GM19025 (cell line): ENCODE measurements around the gene SHISA9.

Experiments used
- ATAC-seq: cut with Tn5 transposase; IDR thresholded peaks from one replicate; pipeline ENCODE4 v1.9.1; 2021; ENCODE audit warnings: mild to moderate bottlenecking, low read depth, moderate library complexity; ENCODE audit not compliant: unreplicated experiment

SHISA9 gene

GRCh38 chr16:12942861-12943260 is 41.5 kb downstream of the SHISA9 start:
- ATAC-seq, result no peak

DNA sequence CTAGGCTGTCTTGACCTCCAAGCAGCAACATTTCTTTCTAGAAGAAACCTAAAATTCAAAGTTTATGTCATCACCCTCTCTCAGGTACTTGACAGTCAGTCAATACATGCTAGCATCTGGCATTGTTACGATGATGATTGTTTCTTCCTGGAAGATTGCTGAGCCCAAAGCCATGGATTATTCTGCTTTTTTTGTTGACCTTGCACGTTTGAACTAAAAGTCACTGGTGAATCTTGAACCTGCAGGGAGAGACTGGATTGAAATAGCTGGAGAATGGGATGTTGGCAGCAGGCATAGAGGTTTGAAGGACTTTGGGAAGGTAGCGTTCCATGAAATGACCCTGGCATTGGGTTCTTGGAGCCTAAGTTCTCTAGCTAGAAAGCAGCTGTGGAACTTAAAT is 42.9 kb downstream of the SHISA9 start:
- no peak for ATAC-seq

DNA sequence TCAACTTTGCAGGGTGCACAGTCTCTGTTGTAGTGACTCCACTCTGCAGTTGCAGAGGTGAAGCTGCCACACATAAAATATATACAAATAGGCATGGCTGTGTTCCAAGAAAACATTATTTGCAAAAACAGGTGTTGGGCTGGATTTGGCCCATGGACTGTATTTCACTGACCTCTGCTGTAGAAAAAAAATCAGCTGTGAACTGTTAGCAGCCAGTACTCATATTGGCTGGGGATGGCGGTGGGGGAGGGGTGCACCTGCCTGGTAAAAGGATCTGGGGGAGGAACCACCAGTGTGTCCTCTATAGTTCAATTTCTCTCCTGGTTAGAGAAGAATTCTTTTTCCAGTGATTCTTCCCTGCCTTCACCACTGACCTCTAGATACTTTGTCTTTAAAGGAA is 50.0 kb downstream of the SHISA9 start:
- no peak for ATAC-seq

DNA sequence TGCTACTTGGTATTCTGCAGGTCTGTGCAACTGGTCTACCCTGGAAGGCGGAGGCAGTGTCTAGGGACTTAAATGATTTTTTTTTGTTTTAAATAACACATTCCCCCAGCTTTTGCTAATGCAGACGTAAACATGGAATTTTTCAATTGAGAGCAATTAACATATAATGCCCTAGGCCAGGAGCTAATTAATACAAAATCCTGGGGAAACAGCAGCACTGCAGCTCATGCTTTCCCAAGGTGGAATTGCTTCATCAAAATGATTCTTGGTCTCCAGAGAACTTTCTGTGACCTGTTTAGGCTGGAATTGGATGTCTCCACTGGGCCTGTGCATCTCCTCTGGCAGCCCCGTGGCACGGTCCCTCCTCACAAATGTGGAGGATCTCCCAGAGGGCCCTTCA is 50.6 kb downstream of the SHISA9 start:
- no peak for ATAC-seq

DNA sequence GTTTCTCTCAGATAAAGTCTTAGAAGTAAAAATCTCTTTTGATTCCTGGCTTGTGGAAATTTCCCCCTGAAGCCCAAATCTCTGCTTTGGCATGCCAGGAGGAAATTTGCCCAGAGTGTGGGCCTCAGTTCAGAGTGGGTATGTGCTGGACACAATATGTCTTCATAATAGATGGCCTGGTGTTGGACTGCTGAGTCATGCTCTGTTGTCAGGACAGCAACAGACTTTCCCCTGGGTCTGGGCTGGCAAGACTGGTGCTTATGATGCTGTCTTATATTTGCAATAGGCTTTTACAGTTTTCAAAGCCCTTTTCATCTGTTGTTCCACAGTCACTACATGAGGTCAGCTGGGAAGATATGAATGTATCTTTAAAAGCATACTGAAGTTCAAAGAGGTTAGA is 57.0 kb downstream of the SHISA9 start:
- no peak for ATAC-seq

DNA sequence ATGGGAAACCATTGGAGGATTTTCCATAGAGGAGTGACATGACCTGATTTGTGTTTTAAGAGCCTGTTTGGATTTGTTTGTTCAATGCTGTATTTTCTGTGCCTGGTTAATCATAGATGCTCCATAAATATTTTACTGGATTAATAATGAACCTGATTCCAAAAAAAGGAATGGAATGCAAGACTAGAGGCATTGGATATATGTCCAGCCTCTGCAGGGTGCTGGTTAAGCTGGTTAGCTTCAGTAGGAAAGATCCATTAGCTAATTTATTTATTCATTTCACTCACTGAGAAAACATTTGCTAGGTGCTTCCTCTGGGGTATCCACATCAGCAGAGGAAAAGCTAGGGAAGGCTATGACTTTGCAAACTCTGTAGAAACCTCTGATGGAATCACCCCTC is 57.7 kb downstream of the SHISA9 start:
- no peak for ATAC-seq

GRCh38 chr16:12961626-12962025 is 60.2 kb downstream of the SHISA9 start:
- ATAC-seq, result no peak

GRCh38 chr16:12964461-12964860 is 63.1 kb downstream of the SHISA9 start:
- no peak for ATAC-seq

DNA sequence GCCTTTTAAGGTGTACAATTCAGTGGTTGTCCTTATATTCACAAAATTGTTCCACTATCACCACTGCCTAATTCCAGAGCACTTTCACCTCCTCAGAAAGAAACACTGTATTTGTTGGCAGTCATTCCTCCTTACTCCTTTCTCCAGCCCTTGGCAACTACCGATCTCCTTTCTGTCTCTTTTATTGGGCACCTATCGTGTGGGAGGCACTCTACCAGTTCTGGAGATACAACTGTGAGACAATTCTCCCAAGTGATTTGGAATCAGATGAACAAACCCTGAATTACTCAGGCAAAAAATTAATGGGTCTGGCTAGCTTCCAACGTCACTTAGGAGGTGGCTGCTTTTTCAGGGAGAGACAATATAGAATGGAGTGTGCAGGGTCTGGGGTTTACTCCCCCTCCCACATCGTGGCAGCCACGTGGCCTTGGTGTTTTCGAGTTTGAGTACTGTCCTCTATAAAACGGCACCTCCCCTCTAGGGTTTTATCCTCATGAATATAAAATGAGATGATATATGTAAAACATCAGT is 63.9 kb downstream of the SHISA9 start:
- ATAC-seq, result no peak

- no peak for ATAC-seq
Observed at GRCh38 chr16:12971241-12971640, 69.8 kb downstream of the SHISA9 start.

DNA sequence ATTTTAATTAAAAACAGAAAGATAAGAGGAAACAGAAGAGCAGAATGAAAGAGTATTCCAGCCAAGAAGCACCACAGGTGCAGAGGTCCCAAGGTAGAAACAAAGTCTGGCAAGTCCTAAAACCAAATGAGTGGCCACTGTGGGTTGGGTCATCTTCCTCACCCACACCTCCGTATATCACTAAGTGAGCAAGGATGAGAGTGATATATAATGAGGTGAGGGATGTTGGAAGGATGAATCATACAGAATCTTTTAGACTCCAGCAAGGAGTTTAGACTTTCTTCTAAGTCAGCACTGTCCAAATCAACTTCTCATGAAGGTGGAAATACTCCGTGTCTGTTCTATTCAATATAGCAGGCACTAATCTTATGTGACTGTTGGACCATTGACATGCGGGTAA is 70.8 kb downstream of the SHISA9 start:
- no peak for ATAC-seq

DNA sequence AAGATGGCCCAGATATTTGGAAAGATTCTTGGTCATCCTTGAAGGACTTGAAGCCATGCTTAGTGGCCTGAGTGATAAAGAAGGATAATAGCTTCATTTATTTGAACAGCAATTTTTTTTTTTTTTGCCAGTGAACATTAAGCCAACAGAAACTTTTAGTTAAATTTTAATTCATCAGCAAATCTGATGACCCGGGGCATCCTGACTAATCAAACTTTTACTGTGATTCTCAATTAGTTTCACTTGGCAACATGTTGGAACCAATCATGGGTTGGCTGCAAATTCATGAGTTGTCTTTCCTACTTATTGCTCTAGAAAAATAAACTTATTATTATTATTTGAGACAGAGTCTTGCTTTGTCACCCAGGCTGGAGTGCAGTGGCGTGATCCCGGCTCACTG is 74.4 kb downstream of the SHISA9 start:
- ATAC-seq, result no peak

DNA sequence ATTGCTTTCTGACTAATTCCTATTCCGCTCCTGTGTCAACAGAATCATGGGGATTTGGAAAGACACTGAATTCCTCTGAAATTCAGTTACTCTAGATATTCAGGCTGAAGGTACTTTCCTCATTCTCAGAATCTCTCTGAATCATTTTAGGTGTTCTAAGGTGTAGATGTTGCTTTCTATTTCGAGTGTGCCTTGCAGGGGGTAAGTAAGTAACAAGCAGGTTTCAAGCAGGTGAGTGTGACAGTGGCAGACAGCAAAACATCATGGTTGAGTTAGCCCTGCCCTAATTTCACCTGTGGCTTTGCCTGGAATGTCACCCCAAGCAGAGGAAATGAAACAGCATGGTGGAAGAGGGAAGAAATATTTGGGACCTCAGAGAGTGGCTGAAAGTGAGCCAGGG is 75.1 kb downstream of the SHISA9 start:
- ATAC-seq, result no peak

- no peak for ATAC-seq
Observed at GRCh38 chr16:12976936-12977335, 75.5 kb downstream of the SHISA9 start.

- no peak for ATAC-seq
Observed at GRCh38 chr16:12985516-12985915, 84.1 kb downstream of the SHISA9 start.

DNA sequence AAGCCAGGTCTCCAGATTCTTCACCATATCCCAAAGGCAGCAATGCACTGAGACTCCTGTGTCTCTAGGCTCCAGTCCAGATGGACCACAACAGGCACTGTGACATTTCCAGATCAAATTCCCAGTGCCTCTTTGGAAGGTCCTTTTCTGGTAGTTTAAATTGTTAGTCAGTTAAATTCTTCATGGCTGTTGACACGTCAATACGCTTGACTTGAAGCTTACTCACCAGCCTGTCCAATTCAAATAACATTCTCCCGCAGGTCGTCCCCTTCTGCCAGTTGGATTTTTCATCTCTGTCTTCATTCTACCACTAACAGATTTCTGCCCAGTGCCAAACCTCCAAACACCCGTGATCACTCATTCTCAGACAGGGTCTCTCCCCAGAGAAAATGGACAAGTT is 86.7 kb downstream of the SHISA9 start:
- ATAC-seq, result no peak

- no peak for ATAC-seq
Observed at GRCh38 chr16:12992066-12992465, 90.7 kb downstream of the SHISA9 start.

DNA sequence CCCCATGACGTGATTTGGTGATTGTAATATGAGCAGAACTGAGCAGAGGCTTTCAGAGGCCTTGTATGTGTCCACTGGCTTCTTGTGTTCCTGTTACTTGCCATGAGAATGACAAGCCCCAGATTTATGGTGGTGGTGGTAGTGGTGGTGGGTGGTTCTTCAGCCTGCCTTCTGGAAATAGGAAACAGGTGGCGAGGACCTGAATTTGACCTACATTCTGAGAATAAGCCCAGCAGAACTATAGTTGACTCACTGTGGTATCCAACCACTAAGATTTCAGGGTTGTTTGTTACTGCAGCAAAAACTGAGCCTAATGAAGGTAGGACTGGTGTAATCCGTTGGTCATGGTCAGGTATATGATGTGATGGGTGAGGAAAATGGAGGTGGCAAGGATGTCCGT is 93.0 kb downstream of the SHISA9 start:
- ATAC-seq, result no peak

GRCh38 chr16:12995721-12996372 is 94.4 kb downstream of the SHISA9 start:
- ATAC-seq, result no peak

DNA sequence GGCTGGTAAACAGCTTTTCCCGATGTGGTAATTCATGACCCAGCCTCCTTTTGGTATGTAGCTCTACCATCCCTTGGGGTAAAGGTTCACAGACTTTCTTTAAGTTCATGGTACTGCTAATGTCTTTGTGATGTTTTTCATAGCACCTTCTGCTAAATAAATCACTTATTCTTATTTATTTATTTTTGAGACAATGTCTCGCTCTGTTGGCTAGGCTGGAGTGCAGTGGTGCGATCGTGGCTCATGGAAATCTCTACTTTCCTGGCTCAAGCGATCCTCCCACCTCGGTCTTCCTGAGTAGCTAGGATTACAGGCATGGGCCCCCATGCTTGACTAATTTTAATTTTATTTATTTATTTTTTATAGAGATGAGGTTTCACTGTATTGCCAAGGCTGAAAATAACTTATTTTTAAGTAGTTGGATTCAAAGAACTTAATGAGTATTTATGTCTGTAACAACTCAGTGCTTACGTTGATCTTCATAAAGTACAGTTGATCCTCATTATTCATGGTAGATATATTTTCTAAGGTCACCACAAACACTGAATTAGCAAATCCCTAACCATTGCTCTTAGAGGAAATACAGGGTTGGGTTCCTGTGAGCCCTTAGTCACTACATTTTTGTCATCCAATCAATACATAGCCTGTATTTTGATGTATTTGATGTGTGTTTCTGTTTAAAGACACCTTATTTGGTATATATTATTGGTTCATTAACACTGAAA is 97.1 kb downstream of the SHISA9 start:
- no peak for ATAC-seq

- ATAC-seq, result no peak
Observed at GRCh38 chr16:12999368-12999767, 98.0 kb downstream of the SHISA9 start.

GRCh38 chr16:13005721-13006247 is 104.4 kb downstream of the SHISA9 start:
- ATAC-seq, result no peak
